T-helper 2 cell treated with Interferon-gamma antibody and Interleukin-4, amounts not matched to agents 5 μg/mL and 100 μg/mL, for 36 hours (primary cell): Measurements from ENCODE around the gene FGF14.

Experiments used
- DNase-seq: peaks from one replicate; pipeline ENCODE4 v3.0.0; 2021; ENCODE audit warnings: low spot score
- H3K27ac Mint-ChIP-seq: one replicate; pipeline ENCODE4 v1.8.0; 2021; ENCODE audit warnings: mild to moderate bottlenecking, mixed read lengths
- H3K27me3 Mint-ChIP-seq: one replicate; pipeline ENCODE4 v1.8.0; 2021; ENCODE audit warnings: low read depth, mixed read lengths
- H3K36me3 Mint-ChIP-seq: one replicate; pipeline ENCODE4 v1.8.0; 2021; ENCODE audit warnings: low read depth, mixed read lengths
- H3K4me1 Mint-ChIP-seq: one replicate; pipeline ENCODE4 v1.8.0; 2021; ENCODE audit warnings: low read depth, mixed read lengths
- H3K4me3 Mint-ChIP-seq: one replicate; pipeline ENCODE4 v1.8.0; 2022; ENCODE audit warnings: mild to moderate bottlenecking, moderate library complexity, mixed read lengths
- H3K9me3 Mint-ChIP-seq: one replicate; pipeline ENCODE4 v1.8.0; 2021; ENCODE audit warnings: mixed read lengths

Gene FGF14

DNA sequence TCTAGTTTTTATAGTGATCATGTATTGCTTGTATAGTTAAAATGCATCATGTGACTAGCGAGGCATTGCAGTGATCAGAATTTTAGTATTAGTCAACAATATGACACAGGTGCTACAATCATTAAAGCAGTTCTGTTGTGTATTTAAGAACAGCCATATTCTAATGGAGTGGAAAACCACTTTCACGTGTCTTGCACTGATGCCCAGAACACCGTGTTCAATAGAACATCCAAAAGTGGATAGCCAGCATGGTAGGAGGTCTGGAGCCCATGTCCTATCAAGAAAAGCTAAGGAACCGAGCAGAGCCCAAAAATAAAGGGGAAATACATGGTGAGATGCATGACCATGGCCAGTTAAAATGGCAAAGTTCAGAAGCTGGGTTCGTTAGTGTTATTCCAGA is 55.1 kb downstream of the FGF14 start:
- H3K9me3 Mint-ChIP-seq = no peaks in the 10 kb centered on the region
- no peaks in the 10 kb centered on the region for H3K4me1 Mint-ChIP-seq
- H3K27ac Mint-ChIP-seq = no peak overlapping the region
- H3K36me3 Mint-ChIP-seq = no peaks in the 10 kb centered on the region
- H3K27me3 Mint-ChIP-seq = no peaks in the 10 kb centered on the region
- H3K4me3 Mint-ChIP-seq = no peak overlapping the region
- no peak for DNase-seq

DNA sequence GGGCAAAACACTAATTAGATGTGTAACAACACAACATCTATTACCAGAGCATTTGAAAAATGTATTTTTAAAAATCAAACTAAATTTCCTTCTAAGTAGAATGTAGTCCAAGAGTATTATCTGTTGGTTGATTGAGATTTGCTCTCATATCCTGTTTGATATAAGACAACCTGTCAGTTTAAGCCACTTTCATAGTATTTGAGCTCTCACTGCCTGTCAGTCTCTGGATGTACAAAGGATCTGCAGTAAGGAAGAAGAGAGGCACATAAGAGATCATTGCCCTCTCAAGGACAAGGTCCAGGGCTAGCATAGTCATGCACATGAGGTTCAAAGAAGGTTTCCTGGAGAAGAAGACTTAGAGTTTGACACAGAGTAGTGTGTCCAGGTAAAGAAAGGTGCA is 57.4 kb downstream of the FGF14 start:
- no peak for DNase-seq
- Mint-ChIP-seq H3K36me3 (no peaks in the 10 kb centered on the region), H3K27ac (no peak overlapping the region), H3K4me1 (no peaks in the 10 kb centered on the region), H3K27me3 (no peaks in the 10 kb centered on the region), H3K9me3 (no peaks in the 10 kb centered on the region), H3K4me3 (no peak overlapping the region)

DNA sequence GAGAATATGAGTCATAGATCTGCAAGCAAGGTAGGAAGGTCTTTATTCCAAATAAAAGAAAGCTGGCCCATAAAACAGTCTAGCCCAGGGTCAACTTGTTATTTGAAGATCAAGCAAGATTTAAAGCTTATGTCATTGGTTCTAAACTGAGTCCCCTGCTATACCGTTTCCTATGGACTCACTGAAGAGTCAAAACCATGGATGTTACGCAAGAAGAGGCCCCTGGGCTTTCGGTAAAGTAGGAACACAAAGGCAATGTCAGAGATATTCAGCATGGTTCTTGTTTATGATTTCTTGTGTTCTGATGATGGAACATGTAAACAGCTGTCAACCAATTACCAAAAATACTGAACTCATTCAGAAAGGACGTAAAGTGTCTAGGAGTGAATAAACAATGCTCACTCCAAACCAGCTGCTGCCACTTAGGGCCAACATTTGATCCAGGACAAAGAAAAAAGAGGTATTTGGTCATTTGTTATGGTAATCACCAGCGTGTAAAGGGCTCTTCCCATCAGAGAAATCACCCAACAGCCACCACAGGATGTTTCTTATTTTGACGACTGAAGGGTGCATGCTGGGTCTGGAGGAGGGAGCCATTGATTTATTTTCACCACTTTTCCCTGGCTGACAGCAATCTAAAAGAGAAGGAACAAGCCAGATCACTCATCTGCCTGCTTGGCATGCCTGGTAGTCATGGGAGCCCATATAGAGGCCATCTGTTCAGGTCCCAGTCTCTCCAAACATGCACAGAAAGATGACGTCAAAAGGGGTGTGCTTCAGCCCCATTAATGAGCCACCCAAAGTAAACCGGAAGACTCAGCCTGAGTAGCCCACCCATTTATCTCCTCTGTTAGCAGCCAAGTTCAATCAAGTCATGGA is 68.3 kb downstream of the FGF14 start:
- Mint-ChIP-seq H3K27ac (no peak overlapping the region), H3K27me3 (no peaks in the 10 kb centered on the region), H3K36me3 (no peaks in the 10 kb centered on the region), H3K9me3 (no peaks in the 10 kb centered on the region), H3K4me3 (no peak overlapping the region), H3K4me1 (no peaks in the 10 kb centered on the region)
- no peak for DNase-seq

DNA sequence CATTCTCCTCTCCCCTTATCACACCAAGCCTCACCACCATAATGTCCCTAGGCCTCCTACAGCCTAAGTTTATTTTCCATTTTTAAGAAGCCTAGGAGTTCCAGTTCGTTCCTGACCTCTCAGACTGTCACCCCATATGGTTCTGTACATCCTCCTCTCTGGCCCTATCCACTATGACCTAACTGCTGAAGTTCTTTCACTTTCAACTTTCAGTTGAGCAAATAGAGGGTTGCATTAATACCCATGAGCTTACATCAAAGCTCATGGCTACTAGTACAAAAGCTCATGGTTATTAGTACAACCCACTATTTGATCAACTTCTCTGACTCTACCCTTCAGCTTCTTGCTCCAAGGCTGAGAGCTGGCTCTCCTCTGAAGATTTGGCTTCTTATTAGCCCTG is 72.9 kb downstream of the FGF14 start:
- Mint-ChIP-seq H3K27ac (no peak overlapping the region), H3K36me3 (no peaks in the 10 kb centered on the region), H3K27me3 (no peaks in the 10 kb centered on the region), H3K4me1 (no peaks in the 10 kb centered on the region), H3K4me3 (no peak overlapping the region), H3K9me3 (no peaks in the 10 kb centered on the region)
- no peak for DNase-seq

DNA sequence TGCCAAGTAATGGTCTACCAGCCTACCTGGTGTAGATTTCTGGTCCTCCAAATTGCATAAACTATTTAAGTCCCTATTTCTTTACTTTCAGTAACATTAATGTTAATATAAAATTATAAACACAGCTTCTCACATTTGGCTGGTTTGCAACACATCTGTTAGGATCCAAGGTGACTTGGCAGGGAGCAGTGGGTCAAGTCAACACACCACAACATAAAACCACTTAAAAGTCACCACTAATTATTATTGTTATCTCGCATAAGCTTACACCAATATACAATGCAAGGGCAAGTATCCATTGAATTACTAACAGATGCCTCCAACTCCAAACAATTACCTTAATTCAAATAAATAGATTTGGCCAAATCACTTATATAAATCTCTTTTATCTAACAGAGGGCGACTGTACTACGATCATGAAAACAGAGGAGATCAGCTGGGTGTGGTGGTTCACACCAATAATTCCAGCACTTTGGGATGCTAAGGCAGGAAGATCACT is 74.7 kb downstream of the FGF14 start:
- DNase-seq = no peak
- H3K4me3 Mint-ChIP-seq = no peak overlapping the region
- H3K4me1 Mint-ChIP-seq = no peaks in the 10 kb centered on the region
- no peaks in the 10 kb centered on the region for H3K27me3 Mint-ChIP-seq
- no peaks in the 10 kb centered on the region for H3K36me3 Mint-ChIP-seq
- H3K9me3 Mint-ChIP-seq = no peaks in the 10 kb centered on the region
- H3K27ac Mint-ChIP-seq = no peak overlapping the region

DNA sequence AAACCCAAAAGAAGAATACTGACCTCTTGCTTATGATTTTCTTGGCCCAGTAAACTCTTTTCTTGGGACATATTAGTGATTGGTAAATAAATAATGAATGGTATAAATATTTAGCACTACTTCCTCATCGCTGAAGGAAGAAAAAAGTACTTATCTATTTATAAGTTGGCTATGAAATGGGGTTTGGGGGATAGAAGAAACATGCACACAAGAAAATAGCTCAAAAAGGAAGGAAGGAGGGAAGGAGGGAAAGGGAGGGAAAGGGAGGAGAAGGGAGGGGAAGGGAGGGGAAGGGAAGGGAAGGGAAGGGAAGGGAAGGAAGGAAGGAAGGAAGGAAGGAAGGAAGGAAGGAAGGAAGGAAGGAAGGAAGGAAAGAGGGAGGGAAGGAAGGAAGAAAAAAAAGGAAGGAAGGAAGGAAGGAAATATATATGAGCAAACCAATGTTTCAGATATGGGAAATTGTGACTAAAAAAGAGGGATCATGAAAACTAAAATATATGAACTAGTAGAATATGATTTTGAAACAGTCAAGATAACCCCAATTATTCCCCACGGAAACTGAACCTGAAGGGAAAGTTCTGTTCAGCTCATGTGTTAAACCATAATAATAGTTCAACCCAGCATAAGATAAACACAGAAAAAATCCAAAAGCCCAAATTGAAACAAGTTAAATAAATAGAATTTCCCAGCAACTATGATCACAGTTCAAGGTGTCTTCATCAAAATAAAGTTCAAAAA is 75.3 kb downstream of the FGF14 start:
- no peaks in the 10 kb centered on the region for H3K9me3 Mint-ChIP-seq
- H3K27me3 Mint-ChIP-seq = no peaks in the 10 kb centered on the region
- H3K4me3 Mint-ChIP-seq = no peak overlapping the region
- H3K36me3 Mint-ChIP-seq = no peaks in the 10 kb centered on the region
- H3K27ac Mint-ChIP-seq = no peak overlapping the region
- DNase-seq = no peak
- no peaks in the 10 kb centered on the region for H3K4me1 Mint-ChIP-seq

DNA sequence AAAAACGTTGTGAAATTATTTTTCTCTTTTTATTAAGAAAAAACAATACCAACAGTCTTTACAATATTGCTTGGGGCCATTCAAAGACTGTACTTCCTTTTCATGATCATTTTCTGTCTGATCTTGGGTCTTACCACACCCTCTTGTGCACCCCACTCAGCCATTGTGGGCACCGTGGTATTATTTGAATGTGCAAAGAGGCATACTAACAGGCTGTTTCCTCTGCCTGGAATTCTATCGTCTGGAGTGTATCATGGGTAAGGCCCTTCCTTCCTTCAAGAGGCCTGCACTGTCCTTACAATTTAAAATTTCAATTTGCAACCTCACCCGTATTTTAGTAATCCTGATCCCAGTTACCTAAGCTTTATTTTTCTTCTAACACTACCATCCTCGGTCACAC is 76.5 kb downstream of the FGF14 start:
- no peak overlapping the region for H3K27ac Mint-ChIP-seq
- no peaks in the 10 kb centered on the region for H3K27me3 Mint-ChIP-seq
- no peaks in the 10 kb centered on the region for H3K4me1 Mint-ChIP-seq
- H3K4me3 Mint-ChIP-seq = no peak overlapping the region
- DNase-seq = no peak
- H3K36me3 Mint-ChIP-seq = no peaks in the 10 kb centered on the region
- no peaks in the 10 kb centered on the region for H3K9me3 Mint-ChIP-seq

DNA sequence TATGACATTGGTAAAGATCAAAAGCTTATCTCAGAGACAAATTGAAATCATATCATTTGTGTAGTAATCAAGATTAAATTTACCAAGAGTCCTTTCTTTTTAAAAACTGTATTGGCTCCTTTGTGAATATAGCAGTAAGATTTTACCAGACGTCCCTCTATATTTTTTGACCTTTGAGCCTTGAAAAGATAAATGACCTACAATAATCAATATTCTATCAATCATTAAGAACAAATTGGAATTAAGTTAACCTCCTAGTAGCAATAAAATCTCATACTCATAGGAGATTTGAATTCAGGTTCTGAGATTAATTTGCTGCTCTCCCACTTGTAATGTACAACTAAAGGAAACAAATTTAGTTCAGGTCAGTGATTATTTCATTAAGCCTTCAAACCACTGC is 78.3 kb downstream of the FGF14 start:
- Mint-ChIP-seq H3K4me1 (no peaks in the 10 kb centered on the region), H3K36me3 (no peaks in the 10 kb centered on the region), H3K27ac (no peak overlapping the region), H3K27me3 (no peaks in the 10 kb centered on the region), H3K4me3 (no peak overlapping the region), H3K9me3 (no peaks in the 10 kb centered on the region)
- no peak for DNase-seq

DNA sequence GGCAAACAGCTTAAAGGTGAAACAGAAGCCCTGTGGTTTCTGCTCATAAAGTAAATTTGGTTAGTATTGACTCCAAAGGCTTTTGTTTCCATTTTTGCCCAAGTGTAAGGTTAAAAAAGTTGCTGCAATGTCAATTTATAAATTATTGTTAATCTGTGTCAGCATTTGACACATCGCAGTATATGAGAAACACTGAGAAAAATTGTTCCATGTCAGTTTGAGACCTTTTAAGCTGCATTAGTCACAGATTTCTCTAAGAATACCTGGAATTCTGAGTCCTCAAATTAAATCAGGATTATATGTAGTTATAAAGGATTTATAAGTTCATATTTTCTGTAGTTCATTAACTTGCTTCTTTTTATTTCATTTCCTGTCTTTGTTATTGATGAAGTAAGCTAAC is 78.8 kb downstream of the FGF14 start:
- DNase-seq = no peak
- H3K27ac Mint-ChIP-seq = no peak overlapping the region
- no peak overlapping the region for H3K4me3 Mint-ChIP-seq
- no peaks in the 10 kb centered on the region for H3K4me1 Mint-ChIP-seq
- H3K9me3 Mint-ChIP-seq = no peaks in the 10 kb centered on the region
- H3K27me3 Mint-ChIP-seq = no peaks in the 10 kb centered on the region
- H3K36me3 Mint-ChIP-seq = no peaks in the 10 kb centered on the region

DNA sequence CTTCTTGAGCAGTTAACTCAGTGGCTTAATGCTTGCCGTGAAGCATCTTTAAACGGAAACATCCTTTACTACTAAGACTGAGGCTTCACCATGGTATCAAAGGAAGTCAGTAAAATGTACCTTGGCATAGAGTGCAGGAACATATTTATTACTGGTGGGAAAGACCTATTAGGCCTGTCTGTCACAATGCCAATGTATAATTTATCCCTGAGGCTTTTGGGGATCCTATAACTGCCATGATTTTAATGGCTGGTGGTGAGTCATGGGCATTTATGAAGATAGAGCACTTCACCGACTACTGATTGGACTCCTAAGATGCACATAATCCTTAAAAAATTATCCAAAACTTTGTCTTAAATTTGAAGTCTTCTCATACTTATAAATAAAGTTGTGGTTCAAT is 79.6 kb downstream of the FGF14 start:
- Mint-ChIP-seq H3K27me3 (no peaks in the 10 kb centered on the region), H3K27ac (no peak overlapping the region), H3K9me3 (no peaks in the 10 kb centered on the region), H3K36me3 (no peaks in the 10 kb centered on the region), H3K4me3 (no peak overlapping the region), H3K4me1 (no peaks in the 10 kb centered on the region)
- no peak for DNase-seq

DNA sequence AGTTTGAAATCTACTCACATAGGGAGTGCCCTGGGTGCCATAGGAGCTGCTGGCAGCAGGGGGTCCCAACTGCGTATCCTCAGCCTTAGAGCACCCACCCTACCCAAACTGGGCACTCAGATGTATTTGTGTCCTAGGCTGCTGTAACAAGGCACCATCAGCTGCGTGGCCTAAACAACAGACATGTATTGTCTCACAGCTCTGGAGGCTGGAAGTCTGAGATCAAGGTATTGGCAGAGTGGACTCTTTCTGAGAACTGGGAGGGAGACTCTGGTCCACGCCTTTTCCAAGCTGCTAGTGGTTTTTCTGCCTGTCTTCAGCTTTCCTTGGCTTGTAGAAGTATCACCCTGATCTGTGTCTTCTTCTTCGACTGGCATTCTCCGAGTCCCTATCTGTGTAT is 83.6 kb downstream of the FGF14 start:
- Mint-ChIP-seq H3K27me3 (no peaks in the 10 kb centered on the region), H3K4me3 (no peak overlapping the region), H3K36me3 (no peaks in the 10 kb centered on the region), H3K4me1 (no peaks in the 10 kb centered on the region), H3K27ac (no peak overlapping the region), H3K9me3 (no peaks in the 10 kb centered on the region)
- DNase-seq = no peak

DNA sequence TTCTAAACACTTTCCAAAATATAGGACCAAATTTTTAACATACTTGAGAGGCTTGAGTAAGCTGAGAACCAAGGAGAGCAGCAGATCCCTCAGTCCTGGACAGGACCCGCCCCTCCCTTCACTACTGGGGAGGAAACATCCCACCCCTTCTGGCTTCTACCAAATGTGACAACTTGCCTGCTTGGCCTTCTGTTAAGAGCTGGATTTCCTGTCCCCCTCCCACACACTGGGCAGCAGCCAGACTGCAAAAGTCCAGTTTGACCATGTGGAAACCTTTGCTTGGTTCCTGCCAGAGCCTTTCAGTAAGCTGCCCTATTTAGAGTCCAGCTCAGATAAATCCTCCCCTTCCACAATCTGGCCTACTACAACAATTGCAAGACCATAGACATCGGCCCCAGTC is 84.3 kb downstream of the FGF14 start:
- Mint-ChIP-seq H3K36me3 (no peaks in the 10 kb centered on the region), H3K4me1 (no peaks in the 10 kb centered on the region), H3K4me3 (no peak overlapping the region), H3K27me3 (no peaks in the 10 kb centered on the region), H3K27ac (no peak overlapping the region), H3K9me3 (no peaks in the 10 kb centered on the region)
- no peak for DNase-seq

DNA sequence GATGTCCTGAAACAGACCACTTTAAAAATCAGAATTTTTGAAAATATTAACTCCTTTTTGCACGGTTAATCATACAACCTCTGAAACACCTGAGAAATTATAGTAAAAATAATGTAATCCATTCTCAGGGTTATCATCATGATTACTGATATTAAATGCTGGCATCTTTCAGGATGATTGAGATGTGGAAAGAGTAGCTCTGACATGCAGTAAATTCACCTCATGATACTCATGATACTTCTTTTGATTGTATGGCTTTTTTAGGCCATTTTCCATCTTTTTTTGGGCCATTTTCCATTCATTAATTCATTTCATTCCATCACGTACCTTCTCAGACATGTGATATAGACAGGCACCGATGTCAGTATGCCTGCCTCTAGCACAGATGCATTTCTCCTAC is 85.1 kb downstream of the FGF14 start:
- H3K36me3 Mint-ChIP-seq = no peaks in the 10 kb centered on the region
- H3K4me3 Mint-ChIP-seq = no peak overlapping the region
- no peak for DNase-seq
- H3K27ac Mint-ChIP-seq = no peak overlapping the region
- H3K9me3 Mint-ChIP-seq = no peaks in the 10 kb centered on the region
- H3K27me3 Mint-ChIP-seq = no peaks in the 10 kb centered on the region
- no peaks in the 10 kb centered on the region for H3K4me1 Mint-ChIP-seq

DNA sequence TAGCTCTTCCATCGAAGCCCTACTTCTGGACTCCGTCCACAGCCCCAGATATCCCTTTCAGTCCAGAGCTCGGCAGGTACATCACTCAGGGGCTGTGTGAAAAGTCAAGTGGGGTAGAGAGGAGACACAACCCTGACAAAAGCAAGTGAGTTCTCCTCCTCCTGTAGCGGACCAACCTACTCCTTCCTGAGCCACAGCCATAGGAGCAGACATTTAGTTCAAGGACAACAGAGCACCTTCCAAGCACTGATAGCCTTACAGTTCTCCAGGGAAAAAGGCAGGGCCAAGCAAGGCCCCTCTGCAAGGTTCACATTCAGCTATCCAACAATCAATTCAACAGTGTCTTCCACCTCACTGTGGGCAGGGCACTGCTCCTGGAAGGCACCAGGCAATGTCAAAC is 89.0 kb downstream of the FGF14 start:
- H3K36me3 Mint-ChIP-seq = no peaks in the 10 kb centered on the region
- no peaks in the 10 kb centered on the region for H3K4me1 Mint-ChIP-seq
- no peak overlapping the region for H3K4me3 Mint-ChIP-seq
- H3K9me3 Mint-ChIP-seq = no peaks in the 10 kb centered on the region
- DNase-seq = no peak
- no peaks in the 10 kb centered on the region for H3K27me3 Mint-ChIP-seq
- no peak overlapping the region for H3K27ac Mint-ChIP-seq
